Measurements from ENCODE around the gene DNAI1.
"Not testable (repeated sequence)": the region's sequence is repeated elsewhere in the genome, so short reads cannot be mapped to it uniquely, and the experiment has no call there.

The DNAI1 gene

GRCh38 chr9:34464571-34464970, 6.0 kb downstream of the DNAI1 start:
- no peak for TF ChIP-seq CTCF (IDR thresholded peaks at IDR 0.05; ENCODE audit: low read depth, low read length, missing control alignments)

GRCh38 chr9:34465468-34465867, 6.9 kb downstream of the DNAI1 start:
- no peak for TF ChIP-seq CTCF (IDR thresholded peaks at IDR 0.05; ENCODE audit: low read depth, low read length, missing control alignments)
- DNase-seq (ENCODE audit: extremely low read depth, low read depth) = no peak
- no peak overlapping the region for H3K4me3 ChIP-seq (replicated peaks; ENCODE audit: low read depth, low read length)

More at GRCh38 chr9:34464571-34464970, 6.0 kb downstream of the DNAI1 start:
- no peak overlapping the region for H3K4me3 ChIP-seq (replicated peaks; ENCODE audit: low read depth, low read length)
- DNase-seq (ENCODE audit: extremely low read depth, low read depth) = no peak

DNA sequence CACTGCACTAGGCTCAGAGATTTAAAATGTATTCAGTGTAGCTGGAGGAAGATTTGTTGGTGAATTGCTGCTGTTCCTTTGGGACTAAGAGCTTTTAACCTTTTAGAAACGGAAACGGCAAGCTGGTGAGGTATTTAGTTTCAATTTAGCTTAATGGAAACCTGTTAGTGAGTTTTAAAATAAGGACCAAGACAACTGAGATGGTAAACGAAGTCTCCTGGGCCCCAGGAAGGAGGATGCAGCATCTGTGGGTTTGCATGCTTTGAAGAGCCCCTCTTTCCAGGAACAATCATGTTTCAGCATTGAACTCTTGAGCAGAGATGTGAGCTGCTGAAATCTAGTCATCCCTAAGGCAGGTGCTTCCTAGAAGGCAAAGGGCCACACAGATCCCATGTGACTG, 16.5 kb downstream of the DNAI1 start:
- no peak for DNase-seq (ENCODE audit: extremely low read depth, low read depth)
- TF ChIP-seq CTCF (IDR thresholded peaks at IDR 0.05; ENCODE audit: low read depth, low read length, missing control alignments) = no peak
- H3K4me3 ChIP-seq (replicated peaks; ENCODE audit: low read depth, low read length) = no peak overlapping the region

- H3K4me3 ChIP-seq (replicated peaks; ENCODE audit: low read depth, low read length) = no peak overlapping the region
- no peak for TF ChIP-seq CTCF (IDR thresholded peaks at IDR 0.05; ENCODE audit: low read depth, low read length, missing control alignments)
- DNase-seq (ENCODE audit: extremely low read depth, low read depth) = no peak
Measured at GRCh38 chr9:34477541-34477940, 18.9 kb downstream of the DNAI1 start.

DNA sequence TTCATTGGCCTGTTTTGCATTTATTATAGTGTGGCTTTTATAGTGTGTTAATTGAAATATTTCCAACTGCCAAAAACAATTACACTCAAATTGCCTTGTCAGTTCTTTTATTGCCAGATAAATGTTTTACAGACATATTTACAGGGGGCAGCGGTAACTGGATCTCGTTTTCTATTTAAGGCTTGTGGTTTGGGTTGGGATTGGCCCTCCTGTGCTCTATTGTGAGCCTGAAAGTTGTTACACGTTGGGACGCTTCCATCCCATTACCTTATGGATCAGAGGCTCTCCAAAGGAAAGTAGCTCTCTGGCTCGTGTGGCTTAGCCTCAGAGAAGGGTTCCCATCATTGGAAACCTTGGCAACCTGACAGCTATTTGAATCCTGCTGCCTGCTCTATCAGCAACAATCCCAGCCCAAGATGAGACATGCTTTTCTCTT, 20.8 kb downstream of the DNAI1 start:
- no peak overlapping the region for H3K4me3 ChIP-seq (replicated peaks; ENCODE audit: low read depth, low read length)
- no peak for TF ChIP-seq CTCF (IDR thresholded peaks at IDR 0.05; ENCODE audit: low read depth, low read length, missing control alignments)
- no peak for DNase-seq (ENCODE audit: extremely low read depth, low read depth)

- not testable (repeated sequence) for H3K4me3 ChIP-seq (replicated peaks; ENCODE audit: low read depth, low read length); DNase-seq (ENCODE audit: extremely low read depth, low read depth)
Measured at GRCh38 chr9:34481620-34482019, 23.0 kb downstream of the DNAI1 start.

DNA sequence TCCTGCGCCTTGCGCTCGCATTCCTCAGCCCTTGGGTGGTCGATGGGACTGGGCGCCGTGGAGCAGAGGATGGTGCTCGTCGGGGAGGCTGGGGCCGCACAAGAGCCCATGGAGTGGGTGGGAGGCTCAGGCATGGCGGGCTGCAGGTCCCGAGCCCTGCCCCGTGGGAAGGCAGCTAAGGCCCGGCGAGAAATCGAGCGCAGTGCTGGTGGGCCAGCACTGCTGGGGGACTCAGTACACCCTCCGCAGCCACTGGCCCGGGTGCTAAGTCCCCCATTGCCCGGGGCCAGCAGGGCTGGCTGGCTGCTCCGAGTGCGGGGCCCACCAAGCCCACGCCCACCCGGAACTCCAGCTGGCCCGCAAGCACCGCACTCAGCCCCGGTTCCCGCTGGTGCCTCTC, 24.1 kb downstream of the DNAI1 start:
- H3K4me3 ChIP-seq (replicated peaks; ENCODE audit: low read depth, low read length); DNase-seq (ENCODE audit: extremely low read depth, low read depth): not testable (repeated sequence)

DNA sequence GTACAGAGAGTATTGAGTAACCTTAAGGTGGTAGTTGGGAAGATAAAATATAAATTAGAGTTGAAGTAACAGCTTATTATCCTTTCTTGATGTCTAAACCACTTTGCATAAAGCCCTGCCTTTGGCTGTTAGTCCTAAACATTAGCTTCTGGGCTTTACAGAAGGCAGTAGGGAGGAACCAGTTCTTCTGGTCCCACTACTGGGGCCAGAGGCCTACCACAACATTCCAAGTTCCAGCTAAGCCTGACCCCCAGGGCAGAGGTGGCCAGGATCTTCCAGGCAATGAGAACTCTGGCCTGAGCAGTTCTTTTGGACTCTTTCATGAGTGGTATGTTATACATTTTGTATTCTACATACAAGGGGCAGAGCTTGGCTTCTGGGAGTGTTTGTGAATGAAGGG, 26.1 kb downstream of the DNAI1 start:
- TF ChIP-seq CTCF (IDR thresholded peaks at IDR 0.05; ENCODE audit: low read depth, low read length, missing control alignments) = no peak
- no peak overlapping the region for H3K4me3 ChIP-seq (replicated peaks; ENCODE audit: low read depth, low read length)
- DNase-seq (ENCODE audit: extremely low read depth, low read depth) = no peak
